ENCODE measurements around the gene MOCOS. TPM values are rescaled to one million over a fixed set of nuclear protein-coding genes. Genes with fewer than 3 reads are reported as not detected.

The MOCOS gene
- total RNA-seq, 1 donor from 2014 or later = 1.9 TPM

DNA sequence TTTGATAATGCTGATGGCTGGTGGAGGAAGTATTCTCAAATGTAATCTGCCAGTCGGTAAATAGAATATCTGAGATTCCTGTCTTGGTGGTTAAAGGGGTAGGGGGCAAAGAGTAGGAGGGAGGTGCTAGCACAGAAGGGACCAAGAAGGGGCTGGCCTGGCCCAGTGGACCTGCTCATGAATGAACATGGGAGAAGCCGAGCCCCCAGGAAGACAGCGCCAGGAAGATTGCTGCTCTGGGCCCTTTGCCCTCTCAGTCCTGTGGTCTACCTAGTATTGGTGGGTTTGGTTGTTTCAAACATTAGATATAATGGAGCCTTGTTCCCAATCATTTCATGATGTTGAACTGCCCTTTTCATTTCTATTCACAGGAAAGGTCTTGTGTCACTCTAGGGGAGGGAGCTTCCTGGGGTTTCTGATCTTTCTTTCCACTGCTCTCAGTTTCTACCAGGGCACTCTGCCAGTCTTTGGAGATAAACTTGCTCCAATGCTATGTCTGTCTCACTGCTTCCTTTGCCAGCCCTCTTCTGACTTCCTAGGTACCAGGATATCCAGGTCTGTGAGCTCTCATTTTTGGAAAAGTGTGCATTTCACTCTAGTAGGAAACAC is 5.3 kb upstream of the MOCOS start:
- Histone ChIP-seq H3K27me3 (ENCODE audit: insufficient read depth, low read length) (no peaks in the 10 kb centered on the region), H3K9ac (ENCODE audit: low read length) (no peak overlapping the region), H3K27ac (ENCODE audit: low read depth, low read length) (no peak overlapping the region), H2AFZ (ENCODE audit: low read depth, low read length) (no peak overlapping the region), H3K4me3 (ENCODE audit: insufficient read depth, low read depth, low read length) (no peak overlapping the region), H4K20me1 (ENCODE audit: insufficient read depth, low read length) (no peaks in the 10 kb centered on the region), H3K36me3 (ENCODE audit: insufficient read depth, low read length) (peaks cover 5% of the 10 kb centered on the region), H3K9me3 (ENCODE audit: insufficient read depth, low read depth, low read length) (no peaks in the 10 kb centered on the region), H3K4me1 (ENCODE audit: insufficient read depth, low read length) (peaks cover 12% of the 10 kb centered on the region), H3K4me2 (ENCODE audit: low read length) (no peak overlapping the region), H3K79me2 (ENCODE audit: insufficient read depth, low read length) (no peaks in the 10 kb centered on the region)
- Mint-ChIP-seq H3K4me1 (ENCODE audit: low read depth, unreplicated experiment) (no peaks in the 10 kb centered on the region), H3K27ac (ENCODE audit: unreplicated experiment) (no peak overlapping the region), H3K36me3 (ENCODE audit: low read depth, unreplicated experiment) (peaks cover 2% of the 10 kb centered on the region), H3K4me3 (ENCODE audit: unreplicated experiment) (no peak overlapping the region), H3K27me3 (ENCODE audit: low read depth, unreplicated experiment) (peaks cover 35% of the 10 kb centered on the region), H3K9me3 (ENCODE audit: unreplicated experiment) (no peaks in the 10 kb centered on the region)
- DNase-seq (ENCODE audit: low read depth) (no peak), FAIRE-seq (no peak)
- no peak for TF ChIP-seq EZH2 (IDR thresholded peaks at IDR 0.05; ENCODE audit: insufficient read depth, low read length)
- TF ChIP-seq, protein P1, sequence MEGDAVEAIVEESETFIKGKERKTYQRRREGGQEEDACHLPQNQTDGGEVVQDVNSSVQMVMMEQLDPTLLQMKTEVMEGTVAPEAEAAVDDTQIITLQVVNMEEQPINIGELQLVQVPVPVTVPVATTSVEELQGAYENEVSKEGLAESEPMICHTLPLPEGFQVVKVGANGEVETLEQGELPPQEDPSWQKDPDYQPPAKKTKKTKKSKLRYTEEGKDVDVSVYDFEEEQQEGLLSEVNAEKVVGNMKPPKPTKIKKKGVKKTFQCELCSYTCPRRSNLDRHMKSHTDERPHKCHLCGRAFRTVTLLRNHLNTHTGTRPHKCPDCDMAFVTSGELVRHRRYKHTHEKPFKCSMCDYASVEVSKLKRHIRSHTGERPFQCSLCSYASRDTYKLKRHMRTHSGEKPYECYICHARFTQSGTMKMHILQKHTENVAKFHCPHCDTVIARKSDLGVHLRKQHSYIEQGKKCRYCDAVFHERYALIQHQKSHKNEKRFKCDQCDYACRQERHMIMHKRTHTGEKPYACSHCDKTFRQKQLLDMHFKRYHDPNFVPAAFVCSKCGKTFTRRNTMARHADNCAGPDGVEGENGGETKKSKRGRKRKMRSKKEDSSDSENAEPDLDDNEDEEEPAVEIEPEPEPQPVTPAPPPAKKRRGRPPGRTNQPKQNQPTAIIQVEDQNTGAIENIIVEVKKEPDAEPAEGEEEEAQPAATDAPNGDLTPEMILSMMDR (IDR thresholded peaks at IDR 0.05; ENCODE audit: insufficient read depth, low read depth, low read length) = no peak

DNA sequence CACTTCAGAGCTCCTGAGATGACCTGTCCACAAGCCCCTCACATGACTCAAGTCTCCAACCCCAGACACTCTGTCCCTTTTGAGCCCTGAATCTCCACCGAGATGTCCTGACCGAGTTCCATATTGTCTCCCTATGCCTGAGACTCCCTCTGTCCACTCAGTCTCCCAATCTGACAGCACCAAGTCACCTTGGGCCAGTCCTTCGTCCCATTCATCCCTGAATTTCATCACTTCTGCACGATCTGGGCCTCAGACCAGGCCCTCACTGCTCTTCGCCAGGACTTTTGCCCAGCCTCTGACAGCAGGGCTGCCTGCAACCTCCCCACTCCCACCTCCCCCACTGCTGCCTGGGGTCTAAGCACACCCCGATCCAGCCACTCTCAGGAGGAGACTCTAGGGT is 4.3 kb upstream of the MOCOS start:
- no peak overlapping the region for H3K9ac ChIP-seq (ENCODE audit: low read length)
- Mint-ChIP-seq H3K4me1 (ENCODE audit: low read depth, unreplicated experiment) (no peaks in the 10 kb centered on the region), H3K36me3 (ENCODE audit: low read depth, unreplicated experiment) (no peaks in the 10 kb centered on the region), H3K9me3 (ENCODE audit: unreplicated experiment) (no peaks in the 10 kb centered on the region), H3K27me3 (ENCODE audit: low read depth, unreplicated experiment) (peaks cover 35% of the 10 kb centered on the region), H3K27ac (ENCODE audit: unreplicated experiment) (no peak overlapping the region), H3K4me3 (ENCODE audit: unreplicated experiment) (no peak overlapping the region)
- DNase-seq (ENCODE audit: low read depth) (no peak), FAIRE-seq (no peak)
- no peaks in the 10 kb centered on the region for H3K9me3 ChIP-seq (ENCODE audit: insufficient read depth, low read depth, low read length)
- no peak overlapping the region for H3K27ac ChIP-seq (ENCODE audit: low read depth, low read length)
- H4K20me1 ChIP-seq (ENCODE audit: insufficient read depth, low read length) = no peaks in the 10 kb centered on the region
- H3K36me3 ChIP-seq (ENCODE audit: insufficient read depth, low read length) = no peaks in the 10 kb centered on the region
- no peak overlapping the region for H3K4me2 ChIP-seq (ENCODE audit: low read length)
- H3K4me3 ChIP-seq (ENCODE audit: insufficient read depth, low read depth, low read length) = no peak overlapping the region
- H3K79me2 ChIP-seq (ENCODE audit: insufficient read depth, low read length) = no peaks in the 10 kb centered on the region
- peaks cover 18% of the 10 kb centered on the region for H3K4me1 ChIP-seq (ENCODE audit: insufficient read depth, low read length)
- no peak for TF ChIP-seq EZH2 (IDR thresholded peaks at IDR 0.05; ENCODE audit: insufficient read depth, low read length)
- TF ChIP-seq, protein P1 (IDR thresholded peaks at IDR 0.05; ENCODE audit: insufficient read depth, low read depth, low read length) = no peak
- no peak overlapping the region for H2AFZ ChIP-seq (ENCODE audit: low read depth, low read length)
- H3K27me3 ChIP-seq (ENCODE audit: insufficient read depth, low read length) = no peaks in the 10 kb centered on the region

DNA sequence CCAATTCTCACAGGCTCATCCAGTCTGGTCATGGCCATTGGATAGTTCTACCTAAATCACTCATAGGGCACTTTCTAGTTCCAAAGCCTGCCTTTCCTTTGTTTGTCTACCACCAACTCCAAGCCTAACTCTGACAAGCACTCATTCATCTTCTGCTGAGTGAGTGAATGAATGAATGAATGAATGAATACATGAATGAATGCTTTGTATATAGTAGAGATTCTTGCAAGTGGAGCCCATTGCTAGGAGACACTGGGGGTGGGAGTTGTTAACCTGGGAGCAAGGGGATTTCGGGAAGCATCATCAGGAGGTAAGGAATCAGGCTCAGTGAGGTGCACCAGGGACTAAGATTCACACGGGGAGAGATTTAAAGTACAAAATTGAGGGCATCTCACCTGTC is 3.3 kb upstream of the MOCOS start:
- H3K4me1 ChIP-seq (ENCODE audit: insufficient read depth, low read length) = peaks cover 18% of the 10 kb centered on the region
- H3K4me3 ChIP-seq (ENCODE audit: insufficient read depth, low read depth, low read length) = no peak overlapping the region
- H3K9me3 Mint-ChIP-seq (ENCODE audit: unreplicated experiment) = no peaks in the 10 kb centered on the region
- H3K36me3 ChIP-seq (ENCODE audit: insufficient read depth, low read length) = no peaks in the 10 kb centered on the region
- no peak for FAIRE-seq
- H3K27ac ChIP-seq (ENCODE audit: low read depth, low read length) = no peak overlapping the region
- H2AFZ ChIP-seq (ENCODE audit: low read depth, low read length) = no peak overlapping the region
- no peaks in the 10 kb centered on the region for H3K36me3 Mint-ChIP-seq (ENCODE audit: low read depth, unreplicated experiment)
- no peaks in the 10 kb centered on the region for H3K4me1 Mint-ChIP-seq (ENCODE audit: low read depth, unreplicated experiment)
- no peaks in the 10 kb centered on the region for H3K27me3 ChIP-seq (ENCODE audit: insufficient read depth, low read length)
- H4K20me1 ChIP-seq (ENCODE audit: insufficient read depth, low read length) = no peaks in the 10 kb centered on the region
- H3K9me3 ChIP-seq (ENCODE audit: insufficient read depth, low read depth, low read length) = no peaks in the 10 kb centered on the region
- TF ChIP-seq EZH2 (IDR thresholded peaks at IDR 0.05; ENCODE audit: insufficient read depth, low read length) = no peak
- TF ChIP-seq, protein P1 (IDR thresholded peaks at IDR 0.05; ENCODE audit: insufficient read depth, low read depth, low read length) = no peak
- H3K4me3 Mint-ChIP-seq (ENCODE audit: unreplicated experiment) = no peak overlapping the region
- no peak overlapping the region for H3K9ac ChIP-seq (ENCODE audit: low read length)
- peaks cover 44% of the 10 kb centered on the region for H3K27me3 Mint-ChIP-seq (ENCODE audit: low read depth, unreplicated experiment)
- no peak overlapping the region for H3K27ac Mint-ChIP-seq (ENCODE audit: unreplicated experiment)
- DNase-seq (ENCODE audit: low read depth) = no peak
- H3K4me2 ChIP-seq (ENCODE audit: low read length) = no peak overlapping the region
- H3K79me2 ChIP-seq (ENCODE audit: insufficient read depth, low read length) = no peaks in the 10 kb centered on the region
